ENCODE results near the gene PDLIM7. TPM values are rescaled to one million over a fixed set of nuclear protein-coding genes. Genes with fewer than 3 reads are reported as not detected.

PDLIM7 gene
- polyA plus RNA-seq, 1 donor from 2014 or later = 21.0 TPM

- H3K36me3 ChIP-seq (ENCODE audit: insufficient read depth, low read length) = no peaks in the 10 kb centered on the region
- no peaks in the 10 kb centered on the region for H3F3A ChIP-seq (ENCODE audit: insufficient read depth, low read length, poor library complexity, severe bottlenecking)
- TF ChIP-seq CTCF (IDR thresholded peaks at IDR 0.05; ENCODE audit: poor library complexity, severe bottlenecking) (no peak), POLR2AphosphoS5 (IDR thresholded peaks at IDR 0.05) (no peak), REST (IDR thresholded peaks at IDR 0.05; ENCODE audit: borderline replicate concordance) (no peak), RAD21 (conservative IDR thresholded peaks at IDR 0.05) (no peak), TAF1 (IDR thresholded peaks at IDR 0.05; ENCODE audit: low read depth) (no peak), SMC3 (conservative IDR thresholded peaks at IDR 0.05; ENCODE audit: poor library complexity) (no peak), MXI1 (conservative IDR thresholded peaks at IDR 0.05; ENCODE audit: poor library complexity, severe bottlenecking) (no peak), EP300 (conservative IDR thresholded peaks at IDR 0.05; ENCODE audit: poor library complexity, severe bottlenecking) (no peak), EZH2 (IDR thresholded peaks at IDR 0.05; ENCODE audit: borderline replicate concordance, insufficient read depth, low read length, poor library complexity, severe bottlenecking) (no peak)
- no peak overlapping the region for H3K4me3 ChIP-seq (ENCODE audit: low read length)
- H3K9me3 ChIP-seq (ENCODE audit: low read length) = no peaks in the 10 kb centered on the region
- no peaks in the 10 kb centered on the region for H4K20me1 ChIP-seq (ENCODE audit: insufficient read depth)
- H3K27me3 ChIP-seq (ENCODE audit: insufficient read depth, low read depth, low read length) = no peaks in the 10 kb centered on the region
- no peak overlapping the region for H3K27ac ChIP-seq (ENCODE audit: low read length)
- H3K4me2 ChIP-seq (ENCODE audit: low read length) = no peak overlapping the region
- H3K9ac ChIP-seq (ENCODE audit: low read length) = no peak overlapping the region
- no peak overlapping the region for H2AFZ ChIP-seq (ENCODE audit: low read depth, low read length)
- H3K79me2 ChIP-seq (replicated peaks; ENCODE audit: insufficient read depth, low read length) = no peaks in the 10 kb centered on the region
- no peaks in the 10 kb centered on the region for H3K9me2 ChIP-seq (ENCODE audit: insufficient read depth, low read length)
Measured at GRCh38 chr5:177489119-177489716, 8.2 kb downstream of the PDLIM7 start.

GRCh38 chr5:177487975-177488374 lies 9.4 kb downstream of the PDLIM7 start:
- Histone ChIP-seq H3F3A (ENCODE audit: insufficient read depth, low read length, poor library complexity, severe bottlenecking) (no peaks in the 10 kb centered on the region), H3K4me3 (ENCODE audit: low read length) (no peak overlapping the region), H3K27me3 (ENCODE audit: insufficient read depth, low read depth, low read length) (no peaks in the 10 kb centered on the region), H4K20me1 (ENCODE audit: insufficient read depth) (no peaks in the 10 kb centered on the region), H2AFZ (ENCODE audit: low read depth, low read length) (no peak overlapping the region), H3K9ac (ENCODE audit: low read length) (no peak overlapping the region), H3K27ac (ENCODE audit: low read length) (no peak overlapping the region), H3K9me3 (ENCODE audit: low read length) (no peaks in the 10 kb centered on the region), H3K79me2 (replicated peaks; ENCODE audit: insufficient read depth, low read length) (no peaks in the 10 kb centered on the region), H3K9me2 (ENCODE audit: insufficient read depth, low read length) (no peaks in the 10 kb centered on the region), H3K36me3 (ENCODE audit: insufficient read depth, low read length) (no peaks in the 10 kb centered on the region), H3K4me2 (ENCODE audit: low read length) (no peak overlapping the region)
- TF ChIP-seq CTCF (IDR thresholded peaks at IDR 0.05; ENCODE audit: poor library complexity, severe bottlenecking) (peak; percentile 16), SMC3 (conservative IDR thresholded peaks at IDR 0.05; ENCODE audit: poor library complexity) (no peak)

Data from neural cell (in vitro differentiated cells).